Keratinocyte (primary cell): ENCODE results near the gene GPRC5A. TPM values are rescaled to one million over a fixed set of nuclear protein-coding genes. Genes with fewer than 3 reads are reported as not detected.

Experiments
- DNase-seq: peaks from one replicate; pipeline ENCODE4 v3.0.0-alpha.2; 2011; ENCODE audit warnings: low read depth, missing footprints, low spot score
- FAIRE-seq: peaks from 2 replicates; lab custom pipeline; 2011; peaks lifted over from hg19 to GRCh38; lab: Jason Lieb, UNC
- H2AFZ ChIP-seq: 2 replicates; pipeline ENCODE4 v1.6.0; 2012; ENCODE audit warnings: low read length, control low read depth, inconsistent platforms; ENCODE audit not compliant: control insufficient read depth
- H3K27ac ChIP-seq: 2 replicates; pipeline ENCODE4 v1.5.1; 2011; ENCODE audit warnings: low read length; ENCODE audit not compliant: control insufficient read depth, insufficient read depth
- H3K27me3 ChIP-seq: 3 replicates; pipeline ENCODE4 v1.6.0; 2011; ENCODE audit warnings: low read length; ENCODE audit not compliant: control insufficient read depth, insufficient read depth; ENCODE audit errors: extremely low read depth
- H3K36me3 ChIP-seq, 2 experiments: 2 replicates in 1 of 2; 3 replicates in 1 of 2; pipeline ENCODE4 v1.5.1; 2011; ENCODE audit warnings: low read length in 2 of 2, mild to moderate bottlenecking in 1 of 2; ENCODE audit not compliant: control insufficient read depth in 2 of 2, insufficient read depth in 2 of 2; ENCODE audit errors: extremely low read depth in 1 of 2
- H3K4me1 ChIP-seq: 3 replicates; pipeline ENCODE4 v1.5.1; 2011; ENCODE audit warnings: low read length; ENCODE audit not compliant: control insufficient read depth, insufficient read depth; ENCODE audit errors: extremely low read depth
- H3K4me2 ChIP-seq: 3 replicates; pipeline ENCODE4 v1.6.0; 2011; ENCODE audit warnings: low read depth, low read length; ENCODE audit not compliant: control insufficient read depth, insufficient read depth; ENCODE audit errors: extremely low read depth
- H3K4me3 ChIP-seq, 3 experiments: fragments of 200-600 bp in 1 of 3; sonication (generic) in 1 of 3; 2 replicates in 2 of 3; 3 replicates in 1 of 3; pipeline ENCODE4 v1.5.1; 2011 to 2016; ENCODE audit warnings: low read length in 3 of 3, mild to moderate bottlenecking in 3 of 3, control low read depth in 2 of 3, inconsistent platforms in 1 of 3, low read depth in 1 of 3, mixed read lengths in 1 of 3, mixed run types in 1 of 3, moderate library complexity in 1 of 3; ENCODE audit not compliant: control insufficient read depth in 2 of 3, insufficient read depth in 2 of 3; ENCODE audit errors: extremely low read depth in 1 of 3
- H3K79me2 ChIP-seq: 2 replicates; pipeline ENCODE4 v1.6.0; 2012; ENCODE audit warnings: low read length; ENCODE audit not compliant: control insufficient read depth, insufficient read depth
- H3K9ac ChIP-seq: 3 replicates; pipeline ENCODE4 v1.6.0; 2011; ENCODE audit warnings: low read length; ENCODE audit not compliant: control insufficient read depth, insufficient read depth; ENCODE audit errors: extremely low read depth
- H3K9me1 ChIP-seq: 3 replicates; pipeline ENCODE4 v1.6.0; 2011; ENCODE audit warnings: low read length; ENCODE audit not compliant: control insufficient read depth, insufficient read depth; ENCODE audit errors: extremely low read depth
- H3K9me3 ChIP-seq: 2 replicates; pipeline ENCODE4 v1.5.1; 2012; ENCODE audit warnings: low read depth, low read length; ENCODE audit not compliant: control insufficient read depth
- H4K20me1 ChIP-seq: 3 replicates; pipeline ENCODE4 v1.6.0; 2011; ENCODE audit warnings: low read length; ENCODE audit not compliant: control insufficient read depth, insufficient read depth; ENCODE audit errors: extremely low read depth
- EZH2 ChIP-seq: IDR thresholded peaks from one replicate; pipeline ENCODE4 v1.6.1; 2012; ENCODE audit warnings: inconsistent platforms, mild to moderate bottlenecking, low read length, moderate library complexity
- dilution Hi-C: fragments of 300-500 bp; cut with MboI; formaldehyde crosslinking; loops from one replicate; pipeline ENCODE4 v1.7.0; 2020; ENCODE audit warnings: low sequenced_read_pairs; ENCODE audit not compliant: extremely low pct_ligation_motif_present
- polyA plus RNA-seq, 5 experiments: library from polyadenylated mRNA; depleted of rRNA in 3 of 5; stranded (reverse) in 3 of 5; stranded (forward) in 1 of 5; unstranded in 1 of 5; fragments of >200 nt; gene quantifications; 1 replicate in 1 of 5; 2 replicates in 3 of 5; 3 replicates in 1 of 5; pipeline versions ENCODE4 v1.2.1 to v1.2.3, GENCODE V29; 2011 to 2012; ENCODE audit warnings: missing spikeins in 2 of 5, low read depth in 1 of 5, low replicate concordance in 1 of 5
- TF ChIP-seq, protein P1 (sequence below), 3 experiments: IDR thresholded peaks in 1 of 3; conservative IDR thresholded peaks in 1 of 3; optimal IDR thresholded peaks in 1 of 3; 2 replicates in 2 of 3; 3 replicates in 1 of 3; pipeline versions ENCODE3 to v1.5.1; 2011; ENCODE audit warnings: low read length in 3 of 3, mild to moderate bottlenecking in 3 of 3, moderate library complexity in 2 of 3, control low read depth in 1 of 3, inconsistent platforms in 1 of 3; ENCODE audit not compliant: insufficient read depth in 2 of 3; ENCODE audit errors: extremely low read depth in 1 of 3

The GPRC5A gene
- polyA plus RNA-seq, 1 donor (not counting 4 experiments of a cell fraction or from before 2014, with no cell fraction given): 25.5 TPM

GRCh38 chr12:12924169-12924568 lies 32.8 kb downstream of the GPRC5A start:
- H3K27ac ChIP-seq: no peak overlapping the region
- no peaks in the 10 kb centered on the region for H3K36me3 ChIP-seq
- no peaks in the 10 kb centered on the region for H4K20me1 ChIP-seq
- no peaks in the 10 kb centered on the region for H3K27me3 ChIP-seq
- H3K4me3 ChIP-seq: no peak overlapping the region
- H3K9me3 ChIP-seq: no peaks in the 10 kb centered on the region
- DNase-seq (no peak), FAIRE-seq (no peak)
- H3K9me1 ChIP-seq: no peaks in the 10 kb centered on the region
- H3K9ac ChIP-seq: no peak overlapping the region
- peaks cover 8% of the 10 kb centered on the region for H3K4me1 ChIP-seq
- dilution Hi-C loops: no loop called here
- TF ChIP-seq, protein P1, sequence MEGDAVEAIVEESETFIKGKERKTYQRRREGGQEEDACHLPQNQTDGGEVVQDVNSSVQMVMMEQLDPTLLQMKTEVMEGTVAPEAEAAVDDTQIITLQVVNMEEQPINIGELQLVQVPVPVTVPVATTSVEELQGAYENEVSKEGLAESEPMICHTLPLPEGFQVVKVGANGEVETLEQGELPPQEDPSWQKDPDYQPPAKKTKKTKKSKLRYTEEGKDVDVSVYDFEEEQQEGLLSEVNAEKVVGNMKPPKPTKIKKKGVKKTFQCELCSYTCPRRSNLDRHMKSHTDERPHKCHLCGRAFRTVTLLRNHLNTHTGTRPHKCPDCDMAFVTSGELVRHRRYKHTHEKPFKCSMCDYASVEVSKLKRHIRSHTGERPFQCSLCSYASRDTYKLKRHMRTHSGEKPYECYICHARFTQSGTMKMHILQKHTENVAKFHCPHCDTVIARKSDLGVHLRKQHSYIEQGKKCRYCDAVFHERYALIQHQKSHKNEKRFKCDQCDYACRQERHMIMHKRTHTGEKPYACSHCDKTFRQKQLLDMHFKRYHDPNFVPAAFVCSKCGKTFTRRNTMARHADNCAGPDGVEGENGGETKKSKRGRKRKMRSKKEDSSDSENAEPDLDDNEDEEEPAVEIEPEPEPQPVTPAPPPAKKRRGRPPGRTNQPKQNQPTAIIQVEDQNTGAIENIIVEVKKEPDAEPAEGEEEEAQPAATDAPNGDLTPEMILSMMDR (optimal IDR thresholded peaks at IDR 0.05 in 1 of 3, IDR thresholded peaks at IDR 0.05 in 1 of 3, conservative IDR thresholded peaks at IDR 0.05 in 1 of 3; ENCODE audit: extremely low read depth in 1 of 3, insufficient read depth in 2 of 3, low read length in 3 of 3): no peak
- TF ChIP-seq EZH2: no peak
- H3K4me2 ChIP-seq: no peak overlapping the region
- peaks cover 2% of the 10 kb centered on the region for H3K79me2 ChIP-seq
- H2AFZ ChIP-seq: no peak overlapping the region

DNA sequence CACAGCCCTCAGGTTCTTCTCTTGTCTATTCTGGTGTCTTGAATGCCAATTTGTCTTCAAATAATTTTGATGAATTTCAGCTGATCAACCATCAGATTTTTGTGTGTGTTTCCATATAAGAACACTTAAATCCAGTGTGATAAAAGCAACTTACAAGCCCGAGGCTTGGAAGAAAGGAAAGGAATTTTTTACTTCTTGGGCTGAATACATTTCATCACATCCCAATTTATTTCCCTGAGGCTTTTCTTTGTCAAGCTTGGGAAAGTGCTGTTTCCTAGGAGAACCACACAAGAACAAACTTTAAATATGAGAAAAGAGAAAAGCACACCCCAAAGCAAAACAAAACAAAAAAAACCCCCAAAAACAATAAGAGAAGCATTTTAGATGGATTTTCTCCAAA lies 34.0 kb downstream of the GPRC5A start:
- H3K36me3 ChIP-seq: peaks cover 0 to 2% of the 10 kb centered on the region in 2 experiments
- dilution Hi-C loops: no loop called here
- H3K4me3 ChIP-seq: no peak overlapping the region
- peaks cover 8% of the 10 kb centered on the region for H3K4me1 ChIP-seq
- DNase-seq (no peak), FAIRE-seq (no peak)
- no peak overlapping the region for H3K9ac ChIP-seq
- no peaks in the 10 kb centered on the region for H3K9me3 ChIP-seq
- no peaks in the 10 kb centered on the region for H4K20me1 ChIP-seq
- H3K27me3 ChIP-seq: no peaks in the 10 kb centered on the region
- H2AFZ ChIP-seq: no peak overlapping the region
- TF ChIP-seq, protein P1 (optimal IDR thresholded peaks at IDR 0.05 in 1 of 3, IDR thresholded peaks at IDR 0.05 in 1 of 3, conservative IDR thresholded peaks at IDR 0.05 in 1 of 3; ENCODE audit: extremely low read depth in 1 of 3, insufficient read depth in 2 of 3, low read length in 3 of 3): no peak
- no peak for TF ChIP-seq EZH2
- H3K4me2 ChIP-seq: no peak overlapping the region
- H3K9me1 ChIP-seq: no peaks in the 10 kb centered on the region
- no peak overlapping the region for H3K27ac ChIP-seq
- peaks cover 2% of the 10 kb centered on the region for H3K79me2 ChIP-seq
